Caco-2 (cell line): ENCODE results near the gene TSPAN9. TPM values are rescaled to one million over a fixed set of nuclear protein-coding genes. Genes with fewer than 3 reads are reported as not detected.

ENCODE experiments used
- BruUV-seq: library from RNA; stranded (reverse); fragments of 400-500 nt; replicated peaks from 2 replicates; lab custom pipeline; 2021; lab: Mats Ljungman, UMichigan
- CTCF ChIA-PET: fragments of 300-600 bp; sonication (Branson Sonifier 250); formaldehyde crosslinking; loops from one replicate; lab custom pipeline; 2022; ENCODE audit warnings: antibody characterized with exemption; lab: Charles Lee
- POLR2A ChIA-PET: fragments of 300-600 bp; sonication (Branson Sonifier 250); formaldehyde crosslinking; loops from one replicate; lab custom pipeline; 2022; ENCODE audit warnings: antibody characterized with exemption; lab: Charles Lee
- DNase-seq, 2 experiments: peaks; one replicate each; pipeline versions ENCODE4 v3.0.0 to v3.0.0-alpha.2; 2020 to 2022
- H3K27me3 ChIP-seq: replicated peaks from 2 replicates; pipeline ENCODE4 v1.6.0; 2011; ENCODE audit warnings: low read length; ENCODE audit not compliant: control insufficient read depth, insufficient read depth
- H3K36me3 ChIP-seq: 2 replicates; pipeline ENCODE4 v1.5.1; 2011; ENCODE audit warnings: low read length; ENCODE audit not compliant: control insufficient read depth, insufficient read depth
- H3K4me1 ChIP-seq: fragments of 250-450 bp; sonication (Bioruptor Pico); 2 replicates; pipeline ENCODE4 v1.5.1; 2020; ENCODE audit warnings: mild to moderate bottlenecking
- H3K4me3 ChIP-seq: 2 replicates; pipeline ENCODE4 v1.5.1; 2011; ENCODE audit warnings: low read depth, mild to moderate bottlenecking, control low read depth, low read length
- H3K9me3 ChIP-seq: fragments of 250-450 bp; sonication (Bioruptor Pico); 2 replicates; pipeline ENCODE4 v1.5.1; 2020; ENCODE audit warnings: mild to moderate bottlenecking, moderate library complexity
- H3K27ac Mint-ChIP-seq: one replicate; pipeline ENCODE4 v1.8.0; 2022; ENCODE audit warnings: mixed read lengths; ENCODE audit not compliant: unreplicated experiment
- H3K27me3 Mint-ChIP-seq: one replicate; pipeline ENCODE4 v1.8.0; 2022; ENCODE audit warnings: mixed read lengths; ENCODE audit not compliant: insufficient read depth, unreplicated experiment
- H3K36me3 Mint-ChIP-seq: one replicate; pipeline ENCODE4 v1.8.0; 2022; ENCODE audit warnings: mild to moderate bottlenecking, mixed read lengths; ENCODE audit not compliant: insufficient read depth, unreplicated experiment
- H3K4me1 Mint-ChIP-seq: one replicate; pipeline ENCODE4 v1.8.0; 2022; ENCODE audit warnings: low read depth, mixed read lengths; ENCODE audit not compliant: unreplicated experiment
- H3K4me3 Mint-ChIP-seq: one replicate; pipeline ENCODE4 v1.8.0; 2022; ENCODE audit warnings: mild to moderate bottlenecking, moderate library complexity, mixed read lengths; ENCODE audit not compliant: unreplicated experiment
- H3K9me3 Mint-ChIP-seq: one replicate; pipeline ENCODE4 v1.8.0; 2022; ENCODE audit warnings: mixed read lengths; ENCODE audit not compliant: unreplicated experiment
- CTCF ChIP-seq, 2 experiments: fragments of 200-600 bp in 1 of 2; IDR thresholded peaks; 1 replicate in 1 of 2; 2 replicates in 1 of 2; pipeline versions ENCODE4 v1.5.1 to v1.8.0; 2011 to 2022; ENCODE audit warnings: antibody characterized with exemption in 1 of 2, control low read depth in 1 of 2, inconsistent platforms in 1 of 2, low read depth in 1 of 2, low read length in 1 of 2, mild to moderate bottlenecking in 1 of 2, moderate library complexity in 1 of 2; ENCODE audit not compliant: insufficient read depth in 1 of 2, severe bottlenecking in 1 of 2, unreplicated experiment in 1 of 2
- intact Hi-C: fragments of 100-400 bp; cut with micrococcal nuclease; formaldehyde crosslinking; loops from one replicate; pipeline ENCODE4 v1.10.0; 2022; ENCODE audit not compliant: unreplicated experiment
- total RNA-seq: library from RNA; stranded (reverse); gene quantifications from 2 replicates; pipeline ENCODE4 v1.2.3, GENCODE V29; 2022

The TSPAN9 gene
- total RNA-seq, 1 experiment from 2014 or later: 49.1 TPM

- CTCF ChIA-PET: interaction anchor here (0.9 to 1.2 kb wide), 2 partner anchors 15 to 74 kb away, joined by 3 to 7 read pairs; no protein-coding TSS in a partner anchor
- peak overlapping the region; percentile 89 for H3K4me3 Mint-ChIP-seq
These were observed 124.3 kb downstream of the TSPAN9 start for GRCh38 chr12:3201339-3202051.

GRCh38 chr12:3202096-3202495 lies 124.9 kb downstream of the TSPAN9 start:
- ChIA-PET CTCF (interaction anchor here (0.9 to 1.2 kb wide), 2 partner anchors 15 to 73 kb away, joined by 3 to 7 read pairs; no protein-coding TSS in a partner anchor), POLR2A (no interaction called here)
- intact Hi-C loops: loop anchor here (2.0 to 5.0 kb wide), 2 partner anchors 40 to 73 kb away; no protein-coding TSS in a partner anchor
- H3K27me3 ChIP-seq: no peaks in the 10 kb centered on the region
- H3K4me1 ChIP-seq: 0 out of 2 replicates have a peak, but pooled peaks cover 7% of the 10 kb centered on the region
- no peaks in the 10 kb centered on the region for H3K9me3 ChIP-seq
- peaks cover 8% of the 10 kb centered on the region for H3K36me3 Mint-ChIP-seq
- peaks cover 13% of the 10 kb centered on the region for H3K4me1 Mint-ChIP-seq
- H3K9me3 Mint-ChIP-seq: no peaks in the 10 kb centered on the region
- peak in 1 of 2 experiments; percentile 9 for TF ChIP-seq CTCF (IDR thresholded peaks at IDR 0.05; ENCODE audit: insufficient read depth in 1 of 2, low read depth in 1 of 2, low read length in 1 of 2, severe bottlenecking in 1 of 2, unreplicated experiment in 1 of 2)
- DNase-seq: no peak
- no peak overlapping the region for H3K4me3 Mint-ChIP-seq
- BruUV-seq: no TSS peak
- no peak overlapping the region for H3K27ac Mint-ChIP-seq
- H3K27me3 Mint-ChIP-seq: peaks cover 8% of the 10 kb centered on the region
- H3K36me3 ChIP-seq: no peaks in the 10 kb centered on the region
- no peak overlapping the region for H3K4me3 ChIP-seq

More at GRCh38 chr12:3201339-3202051, 124.3 kb downstream of the TSPAN9 start:
- no peak for TF ChIP-seq CTCF (IDR thresholded peaks at IDR 0.05; ENCODE audit: insufficient read depth in 1 of 2, low read depth in 1 of 2, low read length in 1 of 2, severe bottlenecking in 1 of 2, unreplicated experiment in 1 of 2)
- H3K4me1 ChIP-seq: 0 out of 2 replicates have a peak, but pooled peaks cover 7% of the 10 kb centered on the region
- peak overlapping the region; percentile 61 for H3K4me3 ChIP-seq
- intact Hi-C loops: loop anchor here (2.0 to 5.0 kb wide), 2 partner anchors 41 to 73 kb away; no protein-coding TSS in a partner anchor
- peaks cover 13% of the 10 kb centered on the region for H3K4me1 Mint-ChIP-seq
- no TSS peak for BruUV-seq
- POLR2A ChIA-PET: no interaction called here
- no peak overlapping the region for H3K27ac Mint-ChIP-seq
- H3K27me3 Mint-ChIP-seq: peaks cover 8% of the 10 kb centered on the region
- no peaks in the 10 kb centered on the region for H3K36me3 ChIP-seq
- no peak for DNase-seq
- no peaks in the 10 kb centered on the region for H3K9me3 Mint-ChIP-seq
- peaks cover 8% of the 10 kb centered on the region for H3K36me3 Mint-ChIP-seq
- no peaks in the 10 kb centered on the region for H3K27me3 ChIP-seq
- no peaks in the 10 kb centered on the region for H3K9me3 ChIP-seq

GRCh38 chr12:3202734-3203446 lies 125.7 kb downstream of the TSPAN9 start:
- CTCF ChIA-PET: interaction anchor here (0.5 to 1.8 kb wide), 6 partner anchors 10 to 130 kb away, joined by 3 to 7 read pairs (median 3); no protein-coding TSS in a partner anchor
- peaks cover 8% of the 10 kb centered on the region for H3K36me3 Mint-ChIP-seq

More at GRCh38 chr12:3202734-3203446, 125.7 kb downstream of the TSPAN9 start:
- Histone ChIP-seq H3K36me3 (no peaks in the 10 kb centered on the region), H3K4me3 (no peak overlapping the region), H3K9me3 (no peaks in the 10 kb centered on the region), H3K27me3 (no peaks in the 10 kb centered on the region), H3K4me1 (0 out of 2 replicates have a peak, but pooled peaks cover 7% of the 10 kb centered on the region)
- peak; percentile 97 to 99 for TF ChIP-seq CTCF (IDR thresholded peaks at IDR 0.05; ENCODE audit: insufficient read depth in 1 of 2, low read depth in 1 of 2, low read length in 1 of 2, severe bottlenecking in 1 of 2, unreplicated experiment in 1 of 2)
- no peaks in the 10 kb centered on the region for H3K9me3 Mint-ChIP-seq
- no peak overlapping the region for H3K4me3 Mint-ChIP-seq
- H3K4me1 Mint-ChIP-seq: peaks cover 13% of the 10 kb centered on the region
- peaks cover 8% of the 10 kb centered on the region for H3K27me3 Mint-ChIP-seq
- intact Hi-C loops: loop anchor here (1.0 to 5.0 kb wide), 4 partner anchors 39 to 130 kb away; no protein-coding TSS in a partner anchor
- no TSS peak for BruUV-seq
- POLR2A ChIA-PET: no interaction called here
- no peak overlapping the region for H3K27ac Mint-ChIP-seq
- DNase-seq: peak; percentile 69 to 83
